Activated naive CD4-positive, alpha-beta T cell treated with anti-CD3 and anti-CD28 coated beads, Interleukin-2, amount 50 U/mL, for 16 hours (primary cell): ENCODE data around the gene SND1.

Source experiments
- DNase-seq: peaks from one replicate; pipeline ENCODE4 v3.0.0-alpha.2; 2020

Gene SND1

GRCh38 chr7:127690337-127690736, 38.3 kb downstream of the SND1 start:
- DNase-seq: no peak

- DNase-seq: no peak
These were observed 38.8 kb downstream of the SND1 start for GRCh38 chr7:127690806-127691205.

GRCh38 chr7:127692200-127692599, 40.2 kb downstream of the SND1 start:
- DNase-seq: no peak

GRCh38 chr7:127699853-127700252, 47.9 kb downstream of the SND1 start:
- no peak for DNase-seq

GRCh38 chr7:127702052-127702652, 50.2 kb downstream of the SND1 start:
- DNase-seq: no peak

- no peak for DNase-seq
These were observed 50.9 kb downstream of the SND1 start for GRCh38 chr7:127702938-127703337.

GRCh38 chr7:127704211-127704610, 52.2 kb downstream of the SND1 start:
- no peak for DNase-seq

- no peak for DNase-seq
These were observed 53.5 kb downstream of the SND1 start for GRCh38 chr7:127705461-127705959.

GRCh38 chr7:127706766-127707165, 54.8 kb downstream of the SND1 start:
- no peak for DNase-seq

GRCh38 chr7:127708201-127708600, 56.2 kb downstream of the SND1 start:
- no peak for DNase-seq

- DNase-seq: peak; percentile 67
These were observed 56.8 kb downstream of the SND1 start for GRCh38 chr7:127708788-127709187.

GRCh38 chr7:127710635-127711034, 58.6 kb downstream of the SND1 start:
- no peak for DNase-seq

- no peak for DNase-seq
These were observed 59.9 kb downstream of the SND1 start for GRCh38 chr7:127711872-127712271.

- no peak for DNase-seq
These were observed 61.0 kb downstream of the SND1 start for GRCh38 chr7:127713006-127713405.

- no peak for DNase-seq
These were observed 61.8 kb downstream of the SND1 start for GRCh38 chr7:127713758-127714157.

- no peak for DNase-seq
These were observed 63.3 kb downstream of the SND1 start for GRCh38 chr7:127715272-127715671.

GRCh38 chr7:127715901-127716300, 63.9 kb downstream of the SND1 start:
- no peak for DNase-seq

- no peak for DNase-seq
These were observed 65.7 kb downstream of the SND1 start for GRCh38 chr7:127717502-127718339.

- no peak for DNase-seq
These were observed 66.3 kb downstream of the SND1 start for GRCh38 chr7:127718340-127718679.

- no peak for DNase-seq
These were observed 74.5 kb downstream of the SND1 start for GRCh38 chr7:127726476-127726875.

GRCh38 chr7:127730658-127731276, 78.8 kb downstream of the SND1 start:
- DNase-seq: no peak

GRCh38 chr7:127731431-127732080, 79.6 kb downstream of the SND1 start:
- no peak for DNase-seq

GRCh38 chr7:127732306-127732705, 80.3 kb downstream of the SND1 start:
- no peak for DNase-seq

- no peak for DNase-seq
These were observed 82.0 kb downstream of the SND1 start for GRCh38 chr7:127733986-127734385.
